Esophagus squamous epithelium (tissue), 5 donors: ENCODE data around the gene OXTR. TPM values are rescaled to one million over a fixed set of nuclear protein-coding genes. Genes with fewer than 3 reads are reported as not detected.
"Not testable (repeated sequence)": the region's sequence is repeated elsewhere in the genome, so short reads cannot be mapped to it uniquely, and the experiment has no call there.

Experiments used
- DNase-seq: peaks from one replicate; lab custom pipeline; 2025; lab: John Stamatoyannopoulos, UW
- H3K27ac ChIP-seq, 4 donors: fragments of 200-600 bp; sonication (generic); one replicate each; pipeline ENCODE4 v1.5.1; 2016 to 2019; ENCODE audit warnings: mild to moderate bottlenecking in 1 of 4
- H3K27me3 ChIP-seq, 4 donors: fragments of 200-600 bp; sonication (generic); 1 replicate in 3 of 4; 2 replicates in 1 of 4; pipeline versions ENCODE4 v1.5.1 to v1.6.0; 2017 to 2021; ENCODE audit warnings: antibody characterized with exemption in 1 of 4
- H3K36me3 ChIP-seq, 3 donors: fragments of 200-600 bp; sonication (generic); one replicate each; pipeline ENCODE4 v1.5.1; 2016 to 2019
- H3K4me1 ChIP-seq, 3 donors: fragments of 200-600 bp; sonication (generic); one replicate each; pipeline ENCODE4 v1.5.1; 2017 to 2019
- H3K4me3 ChIP-seq, 4 donors: fragments of 200-600 bp; sonication (generic); 1 replicate in 3 of 4; 2 replicates in 1 of 4; pipeline ENCODE4 v1.5.1; 2016 to 2019; ENCODE audit warnings: mild to moderate bottlenecking in 2 of 4, moderate library complexity in 1 of 4
- H3K9me3 ChIP-seq, 3 donors: fragments of 200-600 bp; sonication (generic); one replicate each; pipeline ENCODE4 v1.5.1; 2016 to 2019
- CTCF ChIP-seq, 6 experiments: fragments of 450-650 bp in 4 of 6; fragments of 200-600 bp in 2 of 6; sonication (generic) in 2 of 6; IDR thresholded peaks; one replicate each; pipeline ENCODE4 v1.5.1; 2016 to 2019; ENCODE audit warnings: antibody characterized with exemption in 6 of 6, mild to moderate bottlenecking in 4 of 6, moderate library complexity in 4 of 6
- POLR2A ChIP-seq, 4 donors: fragments of 450-650 bp; IDR thresholded peaks; one replicate each; pipeline ENCODE4 v1.6.1; 2017; ENCODE audit warnings: antibody characterized with exemption in 4 of 4, mild to moderate bottlenecking in 4 of 4, moderate library complexity in 3 of 4
- WGBS, 2 donors: methylation state at CpG; one replicate each; pipeline ENCODE4 v1.1.5; 2018; 5-methylcytosine and 5-hydroxymethylcytosine counted together
- intact Hi-C: fragments of 100-400 bp; cut with DNase I; formaldehyde crosslinking; loops from one replicate; pipeline ENCODE4 v1.15.0; 2022
- total RNA-seq, 4 donors: library from RNA; depleted of rRNA; stranded (reverse); fragments of >200 nt; gene quantifications; one replicate each; pipeline ENCODE4 v1.1.0, GENCODE V29; 2016
- donor health status: DM: yes; HTN: yes; CAD: no.

The OXTR gene
- total RNA-seq, 4 donors from 2014 or later = 3.8 to 9.0 (median 6.4) TPM

- Histone ChIP-seq H3K9me3 (no peaks in the 10 kb centered on the region), H3K27ac (no peak overlapping the region), H3K36me3 (no peaks in the 10 kb centered on the region), H3K4me1 (no peaks in the 10 kb centered on the region), H3K27me3 (peaks cover 0 to 6% (median 0%) of the 10 kb centered on the region in 4 donors), H3K4me3 (no peak overlapping the region)
- intact Hi-C loops = no loop called here
- TF ChIP-seq POLR2A (IDR thresholded peaks at IDR 0.05) (no peak), CTCF (IDR thresholded peaks at IDR 0.05) (no peak)
- 70 to 76% methylated on average over 7 to 8 of the region's 9 CpGs for WGBS, 2 donors
- DNase-seq = no peak
Observed at GRCh38 chr3:8727605-8728512, 41.6 kb downstream of the OXTR start.

- WGBS, 2 donors = 68 to 73% methylated on average over 3 of the region's 3 CpGs
- no peaks in the 10 kb centered on the region for H3K4me1 ChIP-seq
- no peak for DNase-seq
- no peak overlapping the region for H3K4me3 ChIP-seq
- TF ChIP-seq POLR2A (IDR thresholded peaks at IDR 0.05) (no peak), CTCF (IDR thresholded peaks at IDR 0.05) (no peak)
- H3K36me3 ChIP-seq = no peaks in the 10 kb centered on the region
- peaks cover 0 to 6% (median 0%) of the 10 kb centered on the region in 4 donors for H3K27me3 ChIP-seq
- intact Hi-C loops = no loop called here
- H3K9me3 ChIP-seq = no peaks in the 10 kb centered on the region
- H3K27ac ChIP-seq = no peak overlapping the region
Observed at GRCh38 chr3:8724108-8724752, 45.2 kb downstream of the OXTR start.

- TF ChIP-seq POLR2A (IDR thresholded peaks at IDR 0.05) = no peak
- no peak for TF ChIP-seq CTCF (IDR thresholded peaks at IDR 0.05)
- 63 to 76% methylated on average over 2 to 3 of the region's 3 CpGs for WGBS, 2 donors
Observed at GRCh38 chr3:8723612-8724011, 45.8 kb downstream of the OXTR start.

GRCh38 chr3:8722808-8723207 is 46.6 kb downstream of the OXTR start:
- no peaks in the 10 kb centered on the region for H3K9me3 ChIP-seq
- intact Hi-C loops = no loop called here
- no peaks in the 10 kb centered on the region for H3K36me3 ChIP-seq
- H3K4me1 ChIP-seq = no peaks in the 10 kb centered on the region
- 58 to 65% methylated on average over 5 of the region's 5 CpGs for WGBS, 2 donors
- no peak overlapping the region for H3K4me3 ChIP-seq
- no peak for TF ChIP-seq CTCF (IDR thresholded peaks at IDR 0.05)
- DNase-seq = no peak
- no peak overlapping the region for H3K27ac ChIP-seq
- H3K27me3 ChIP-seq = peaks cover 0 to 6% (median 0%) of the 10 kb centered on the region in 4 donors

More at GRCh38 chr3:8723612-8724011, 45.8 kb downstream of the OXTR start:
- H3K27ac ChIP-seq = no peak overlapping the region
- peaks cover 0 to 6% (median 0%) of the 10 kb centered on the region in 4 donors for H3K27me3 ChIP-seq
- no peaks in the 10 kb centered on the region for H3K4me1 ChIP-seq
- DNase-seq = no peak
- no peak overlapping the region for H3K4me3 ChIP-seq
- H3K9me3 ChIP-seq = no peaks in the 10 kb centered on the region
- intact Hi-C loops = no loop called here
- H3K36me3 ChIP-seq = no peaks in the 10 kb centered on the region

- whole genome bisulfite sequencing, 2 donors = 61 to 70% methylated on average over 7 to 12 of the region's 12 CpGs
- DNase-seq, H3K27ac ChIP-seq, H3K4me1 ChIP-seq, H3K36me3 ChIP-seq, H3K4me3 ChIP-seq, H3K27me3 ChIP-seq, H3K9me3 ChIP-seq, intact Hi-C loops: not testable (repeated sequence)
Observed at GRCh38 chr3:8715757-8716156, 53.7 kb downstream of the OXTR start.
